ENCODE measurements around the gene KRIT1.
"Not testable (repeated sequence)": the region's sequence is repeated elsewhere in the genome, so short reads cannot be mapped to it uniquely, and the experiment has no call there.

GRCh38 chr7:92189246-92189645 is 56.5 kb downstream of the KRIT1 start:
- TF ChIP-seq MAX (IDR thresholded peaks at IDR 0.05; ENCODE audit: insufficient read depth, insufficient read length); POLR2AphosphoS5 (IDR thresholded peaks at IDR 0.05; ENCODE audit: insufficient read depth, low read depth, low read length); POLR2A (IDR thresholded peaks at IDR 0.05; ENCODE audit: low read depth, low read length); JUN (IDR thresholded peaks at IDR 0.05; ENCODE audit: borderline replicate concordance, insufficient read depth, insufficient read length, low read depth); EZH2 (IDR thresholded peaks at IDR 0.05; ENCODE audit: borderline replicate concordance, low read depth, low read length, severe bottlenecking): not testable (repeated sequence)
- TF ChIP-seq, protein P1, sequence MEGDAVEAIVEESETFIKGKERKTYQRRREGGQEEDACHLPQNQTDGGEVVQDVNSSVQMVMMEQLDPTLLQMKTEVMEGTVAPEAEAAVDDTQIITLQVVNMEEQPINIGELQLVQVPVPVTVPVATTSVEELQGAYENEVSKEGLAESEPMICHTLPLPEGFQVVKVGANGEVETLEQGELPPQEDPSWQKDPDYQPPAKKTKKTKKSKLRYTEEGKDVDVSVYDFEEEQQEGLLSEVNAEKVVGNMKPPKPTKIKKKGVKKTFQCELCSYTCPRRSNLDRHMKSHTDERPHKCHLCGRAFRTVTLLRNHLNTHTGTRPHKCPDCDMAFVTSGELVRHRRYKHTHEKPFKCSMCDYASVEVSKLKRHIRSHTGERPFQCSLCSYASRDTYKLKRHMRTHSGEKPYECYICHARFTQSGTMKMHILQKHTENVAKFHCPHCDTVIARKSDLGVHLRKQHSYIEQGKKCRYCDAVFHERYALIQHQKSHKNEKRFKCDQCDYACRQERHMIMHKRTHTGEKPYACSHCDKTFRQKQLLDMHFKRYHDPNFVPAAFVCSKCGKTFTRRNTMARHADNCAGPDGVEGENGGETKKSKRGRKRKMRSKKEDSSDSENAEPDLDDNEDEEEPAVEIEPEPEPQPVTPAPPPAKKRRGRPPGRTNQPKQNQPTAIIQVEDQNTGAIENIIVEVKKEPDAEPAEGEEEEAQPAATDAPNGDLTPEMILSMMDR (IDR thresholded peaks at IDR 0.05; ENCODE audit: extremely low read depth in 1 of 2, insufficient read depth in 1 of 2, low read depth in 1 of 2, low read length in 2 of 2): not testable (repeated sequence)
